GM19351 (cell line): ENCODE measurements around the gene UPK1B.
"Not testable (repeated sequence)": the region's sequence is repeated elsewhere in the genome, so short reads cannot be mapped to it uniquely, and the experiment has no call there.

ENCODE experiments used
- ATAC-seq: cut with Tn5 transposase; IDR thresholded peaks from one replicate; pipeline ENCODE4 v1.9.1; 2021; ENCODE audit warnings: mild to moderate bottlenecking, moderate library complexity; ENCODE audit not compliant: unreplicated experiment

The UPK1B gene

GRCh38 chr3:119221779-119222320, 48.5 kb downstream of the UPK1B start:
- ATAC-seq, result no peak

DNA sequence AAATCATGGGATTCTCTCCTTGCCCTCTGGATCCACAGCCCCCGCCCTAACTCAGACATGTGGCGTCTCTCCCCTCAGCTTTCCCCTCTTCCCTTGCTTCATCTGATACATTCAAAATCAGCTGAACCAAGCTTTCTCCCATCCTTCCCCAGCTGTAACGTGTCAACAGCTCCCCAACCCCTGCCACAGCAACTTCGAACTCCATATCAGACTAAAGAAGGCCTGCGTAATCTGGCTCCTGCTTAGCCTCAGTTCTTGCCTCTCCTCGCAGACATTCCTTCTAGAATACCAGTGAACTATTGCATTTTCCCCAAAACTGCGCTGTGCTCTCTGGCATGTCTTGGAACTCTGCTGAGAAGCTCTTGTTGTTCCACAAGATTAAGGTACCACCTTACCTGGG, 49.0 kb downstream of the UPK1B start:
- ATAC-seq, result no peak

- no peak for ATAC-seq
These were observed 50.1 kb downstream of the UPK1B start for GRCh38 chr3:119223511-119223910.

DNA sequence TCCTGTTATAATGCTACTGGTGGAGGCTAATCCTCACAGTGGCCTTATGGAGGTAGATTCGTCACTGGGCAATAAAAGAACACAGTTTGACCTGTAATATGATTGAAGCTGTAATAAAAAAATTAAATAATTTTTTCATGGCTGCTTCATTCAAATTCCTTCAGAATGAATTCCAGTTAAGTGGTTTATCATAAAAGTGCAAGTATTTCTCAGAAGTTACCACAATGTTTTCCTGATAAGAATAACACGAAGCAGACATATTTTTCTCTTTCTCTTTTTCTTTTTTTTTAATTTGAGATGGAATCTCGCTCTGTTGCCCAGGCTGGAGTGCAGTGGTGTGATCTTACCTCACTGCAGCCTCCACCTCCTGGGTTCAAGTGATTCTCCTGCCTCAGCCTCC, 51.7 kb downstream of the UPK1B start:
- ATAC-seq, result no peak

- no peak for ATAC-seq
These were observed 53.9 kb downstream of the UPK1B start for GRCh38 chr3:119227070-119227850.

DNA sequence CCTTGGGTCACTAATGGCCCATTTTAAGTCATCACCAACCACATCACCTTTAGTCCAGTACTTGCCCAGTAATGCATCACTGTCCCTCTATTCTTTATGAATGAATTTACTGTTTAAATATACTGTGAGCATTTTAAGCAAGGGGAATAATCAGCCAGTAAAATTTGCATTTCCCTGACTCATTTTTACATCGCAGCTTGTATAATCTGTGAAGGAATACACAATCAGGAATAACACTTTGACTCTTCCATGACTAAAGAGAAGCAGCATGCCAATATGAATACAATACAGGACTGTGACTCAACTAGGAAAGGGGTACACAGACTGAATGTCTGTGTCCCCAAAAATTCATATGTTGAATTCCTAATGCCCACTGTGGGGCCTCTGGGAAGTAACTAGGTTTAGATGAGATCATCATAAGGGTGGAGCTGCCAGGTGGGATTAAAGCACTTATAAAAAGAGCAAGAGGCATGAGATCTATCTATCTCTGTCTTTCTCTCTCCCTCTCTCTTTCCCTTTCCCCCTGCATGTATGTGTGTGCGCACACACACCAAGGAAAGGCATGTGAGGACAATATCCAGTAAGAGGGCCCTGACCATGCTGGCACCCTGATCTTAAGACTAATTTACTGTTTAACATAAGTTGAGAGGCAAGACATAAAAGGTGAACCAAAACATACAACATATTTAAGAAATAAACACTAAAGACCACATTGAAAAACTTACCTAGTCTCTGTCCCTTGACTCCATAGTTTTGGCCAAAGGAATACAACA, 55.2 kb downstream of the UPK1B start:
- ATAC-seq, result no peak

DNA sequence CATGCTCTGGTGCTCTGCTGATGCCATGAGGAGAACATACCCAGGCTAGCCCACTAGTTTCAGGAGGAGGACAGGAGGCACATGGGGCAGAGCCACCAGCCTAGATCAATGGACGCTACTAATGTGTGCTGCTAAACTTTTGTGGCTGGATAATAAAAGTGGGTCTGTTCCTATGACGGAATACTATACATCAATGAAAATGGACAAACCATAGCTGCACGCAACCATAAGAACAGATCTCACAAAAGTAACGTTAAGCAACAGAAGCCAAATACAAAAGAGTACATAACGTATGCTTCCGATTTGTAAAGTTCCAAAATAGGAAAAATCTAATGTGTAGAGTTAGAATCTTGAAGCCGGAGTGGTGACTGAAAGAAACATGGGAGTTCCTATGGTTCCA, 55.8 kb downstream of the UPK1B start:
- ATAC-seq, result no peak

DNA sequence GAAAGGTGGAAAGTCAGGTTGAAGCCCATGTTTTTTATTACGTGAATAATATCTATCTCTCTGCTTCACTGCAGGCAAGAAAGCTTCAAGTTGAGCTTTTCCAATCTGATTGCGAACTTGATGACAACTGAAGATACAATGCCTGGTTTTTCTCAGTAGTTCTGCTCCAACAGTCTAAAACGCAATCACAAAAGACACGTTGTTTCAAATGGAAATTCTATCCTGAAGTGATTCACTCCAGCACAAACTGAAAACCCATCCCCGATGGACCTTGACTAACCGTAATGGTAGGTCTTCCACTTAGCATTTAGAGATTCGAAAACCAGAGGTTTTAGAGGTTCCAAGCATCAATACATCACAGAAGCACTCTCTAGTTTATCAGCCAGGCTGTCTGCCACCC, 56.7 kb downstream of the UPK1B start:
- no peak for ATAC-seq

- ATAC-seq, result no peak
These were observed 57.3 kb downstream of the UPK1B start for GRCh38 chr3:119230745-119231144.

DNA sequence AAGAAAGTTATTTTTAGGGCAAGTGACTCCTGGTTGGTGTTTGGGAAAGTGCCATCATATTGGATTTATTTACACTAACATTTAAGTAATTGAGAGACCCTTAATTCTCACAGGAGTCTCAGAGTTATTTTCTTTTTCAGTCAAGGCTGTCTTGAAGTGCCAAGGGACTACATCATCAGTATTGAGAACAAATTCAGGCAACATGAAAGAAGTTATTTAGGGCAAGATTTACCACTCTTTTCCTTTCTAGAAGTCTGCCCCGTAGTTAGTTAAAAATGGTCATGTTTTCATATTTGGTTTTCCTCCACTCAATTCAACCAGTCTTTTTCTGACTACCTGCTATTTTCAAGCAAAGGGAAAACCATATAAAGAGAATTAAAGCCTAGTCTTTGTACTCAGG, 61.2 kb downstream of the UPK1B start:
- no peak for ATAC-seq

- no peak for ATAC-seq
These were observed 61.8 kb downstream of the UPK1B start for GRCh38 chr3:119235151-119235550.

DNA sequence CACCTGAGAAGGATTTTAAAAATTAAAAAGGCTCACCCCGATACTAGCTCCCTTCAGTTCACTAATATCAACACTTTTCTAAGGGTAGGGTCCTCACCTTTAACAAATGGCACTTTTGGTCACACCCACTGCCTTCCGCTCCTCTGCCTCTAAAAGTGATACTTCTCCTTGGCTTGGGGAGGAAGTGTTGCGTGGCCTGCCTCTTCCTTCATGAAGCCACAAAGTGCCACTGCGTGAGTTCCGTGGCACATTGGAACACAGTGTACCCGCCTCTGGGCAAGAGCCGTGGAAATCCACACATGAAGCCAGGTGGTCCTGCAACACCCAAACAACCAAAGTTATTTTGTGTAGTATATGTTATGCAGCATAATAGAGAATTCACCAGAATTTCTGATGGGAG, 63.4 kb downstream of the UPK1B start:
- no peak for ATAC-seq

- ATAC-seq, result no peak
These were observed 63.9 kb downstream of the UPK1B start for GRCh38 chr3:119237299-119237698.

DNA sequence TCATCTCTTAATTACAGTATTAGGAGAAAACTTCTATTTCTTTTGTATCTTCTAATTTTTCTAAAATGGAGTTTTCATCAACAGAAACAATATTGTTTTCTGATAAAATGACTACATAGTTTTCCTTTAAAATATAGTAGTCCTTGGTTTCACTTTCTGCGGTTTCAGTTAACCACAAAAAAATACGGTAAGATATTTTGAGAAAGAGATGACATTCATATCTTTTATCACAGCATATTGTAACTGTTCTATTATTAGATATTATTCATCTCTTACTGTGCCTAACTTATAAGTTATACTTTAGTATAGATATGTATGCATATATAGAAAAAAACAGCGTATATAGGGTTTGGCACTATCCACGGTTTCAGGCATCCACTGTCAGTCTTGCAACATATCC, 65.0 kb downstream of the UPK1B start:
- no peak for ATAC-seq

DNA sequence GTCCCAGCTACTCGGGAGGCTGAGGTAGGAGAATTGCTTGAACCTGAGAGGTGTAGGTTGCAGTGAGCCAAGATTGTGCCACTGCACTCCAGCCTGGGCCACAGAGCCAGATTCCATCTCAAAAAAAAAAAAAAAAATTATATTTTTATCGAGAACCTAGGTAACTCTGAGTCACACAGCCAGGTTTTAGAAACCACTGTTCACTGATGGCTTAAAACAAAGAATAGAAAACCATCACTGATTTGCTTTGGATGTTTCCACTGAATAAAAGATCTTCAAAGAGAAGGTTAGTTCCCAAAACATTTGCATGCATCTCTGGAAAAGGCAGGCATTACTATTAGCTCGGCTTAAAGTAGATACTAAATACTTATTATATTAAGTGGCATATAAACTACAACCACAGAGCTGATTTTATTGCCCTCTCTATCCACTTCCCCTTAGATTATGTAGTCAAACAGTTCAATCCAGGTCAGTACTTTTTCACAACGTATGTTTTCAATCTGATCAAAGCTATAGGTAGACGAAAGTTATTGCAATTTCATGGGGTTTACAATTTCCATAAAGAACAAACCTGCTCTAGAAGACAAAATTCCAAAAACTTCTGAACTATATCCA, 65.9 kb downstream of the UPK1B start:
- no peak for ATAC-seq

- peak; percentile 15 for ATAC-seq
These were observed 66.7 kb downstream of the UPK1B start for GRCh38 chr3:119240101-119240590.

DNA sequence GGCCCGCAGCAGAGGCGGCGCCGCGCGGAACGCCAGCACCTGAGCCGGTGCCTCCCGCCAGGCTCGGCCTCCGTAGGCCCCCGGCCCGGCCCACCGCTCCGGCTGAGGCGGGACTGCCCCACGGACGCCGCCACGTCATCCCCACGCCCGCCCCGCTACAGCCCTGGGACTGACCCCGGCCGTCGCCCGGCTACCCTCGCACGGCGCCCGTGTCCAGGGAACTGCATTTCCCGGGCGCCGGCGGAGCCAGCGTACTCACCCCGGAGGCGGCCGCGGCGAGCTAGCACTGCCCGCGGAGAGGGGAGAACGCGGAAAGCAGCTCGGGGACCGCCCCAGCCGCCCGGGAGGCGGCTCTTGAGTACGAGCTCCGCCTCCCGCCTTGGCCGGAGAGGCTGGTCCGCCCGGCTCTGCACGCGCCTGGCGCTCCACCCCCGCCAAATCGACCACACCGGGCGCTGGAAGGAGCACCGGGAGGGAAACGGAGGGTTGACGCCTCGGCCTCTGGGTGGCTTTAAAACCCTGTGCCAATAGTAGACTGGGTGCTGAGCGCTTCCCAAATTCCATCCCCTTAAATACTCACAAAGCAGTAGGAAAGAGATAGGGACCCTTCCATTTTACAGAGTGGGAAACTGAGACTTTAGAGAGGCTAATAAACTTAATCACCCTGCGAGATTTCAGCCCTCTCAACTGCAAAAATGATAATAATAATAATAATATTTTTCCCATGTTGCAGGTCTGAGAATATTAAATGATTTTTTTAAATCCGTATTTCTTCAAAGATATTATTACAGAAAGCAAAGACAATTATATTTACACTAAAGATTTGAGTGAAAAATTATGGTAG, 67.4 kb downstream of the UPK1B start, which contains the start of gene B4GALT4:
Gene B4GALT4 (minus strand): TSS at position 288 of the 844 bp plus-strand sequence. CDS start 10,779 bp downstream, outside the sequence.
- ATAC-seq, result peak; percentile 80

DNA sequence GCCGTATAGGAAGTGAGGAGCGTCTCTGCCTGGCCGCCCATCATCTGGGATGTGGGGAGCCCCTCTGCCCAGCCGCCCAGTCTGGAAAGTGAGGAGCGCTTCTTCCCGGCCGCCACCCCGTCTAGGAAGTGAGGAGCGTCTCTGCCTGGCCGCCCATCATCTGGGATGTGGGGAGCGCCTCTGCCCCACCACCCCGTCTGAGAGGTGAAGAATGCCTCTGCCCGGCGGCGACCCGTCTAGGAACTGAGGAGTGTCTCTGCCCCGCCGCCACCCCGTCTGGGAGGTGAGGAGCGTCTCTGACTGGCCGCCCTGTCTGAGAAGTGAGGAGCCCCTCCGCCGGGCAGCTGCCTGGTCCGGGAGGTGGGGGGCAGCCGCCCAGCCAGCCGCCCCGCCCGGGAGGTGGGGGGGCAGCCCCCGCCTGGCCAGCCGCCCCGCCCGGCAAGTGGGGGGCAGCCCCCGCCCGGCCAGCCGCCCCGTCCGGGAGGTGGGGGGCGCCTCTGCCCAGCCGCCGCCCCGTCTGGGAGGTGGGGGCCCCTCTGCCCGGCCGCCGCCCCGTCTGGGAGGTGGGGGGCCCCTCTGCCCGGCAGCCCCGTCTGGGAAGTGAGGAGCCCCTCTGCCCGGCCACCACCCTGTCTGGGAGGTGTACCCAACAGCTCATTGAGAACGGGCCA, 69.1 kb downstream of the UPK1B start:
- ATAC-seq, result not testable (repeated sequence)

DNA sequence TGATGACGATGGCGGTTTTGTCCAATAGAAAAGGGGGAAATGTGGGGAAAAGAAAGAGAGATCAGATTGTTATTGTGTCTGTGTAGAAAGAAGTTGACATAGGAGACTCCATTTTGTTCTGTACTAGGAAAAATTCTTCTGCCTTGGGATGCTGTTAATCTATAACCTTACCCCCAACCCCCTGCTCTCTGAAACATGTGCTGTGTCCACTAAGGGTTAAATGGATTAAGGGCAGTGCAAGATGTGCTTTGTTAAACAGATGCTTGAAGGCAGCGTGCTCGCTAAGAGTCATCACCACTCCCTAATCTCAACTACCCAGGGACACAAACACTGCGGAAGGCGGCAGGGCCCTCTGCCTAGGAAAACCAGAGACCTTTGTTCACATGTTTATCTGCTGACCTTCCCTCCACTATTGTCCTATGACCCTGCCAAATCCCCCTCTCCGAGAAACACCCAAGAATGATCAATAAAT, 69.7 kb downstream of the UPK1B start:
- ATAC-seq, result not testable (repeated sequence)

DNA sequence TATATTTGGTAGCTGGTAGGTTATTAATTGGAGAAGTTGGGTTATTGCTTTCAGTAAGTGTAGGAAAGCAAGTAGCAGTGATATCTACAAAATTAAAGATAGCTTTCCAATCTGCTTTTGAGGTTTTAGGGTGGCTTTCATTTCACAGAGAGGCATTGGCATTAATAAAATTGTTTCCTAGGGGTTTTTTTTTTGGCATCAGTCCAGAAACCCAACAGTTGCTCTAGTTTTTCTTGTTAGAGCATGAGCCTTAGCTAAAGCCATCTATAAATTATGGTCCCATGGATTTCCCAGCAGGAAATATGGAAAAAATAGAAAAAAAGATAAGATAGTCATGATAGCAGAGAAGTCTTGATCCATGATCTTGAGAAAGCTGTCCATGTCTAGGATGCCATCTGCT, 70.3 kb downstream of the UPK1B start:
- ATAC-seq, result no peak
